HG03066 (cell line): ENCODE data around the gene IFNK.

Experiments used
- ATAC-seq: cut with Tn5 transposase; IDR thresholded peaks from one replicate; pipeline ENCODE4 v1.9.1; 2021; ENCODE audit warnings: low read depth; ENCODE audit not compliant: unreplicated experiment

Gene IFNK

GRCh38 chr9:27572061-27572460, 48.0 kb downstream of the IFNK start:
- ATAC-seq, result no peak

DNA sequence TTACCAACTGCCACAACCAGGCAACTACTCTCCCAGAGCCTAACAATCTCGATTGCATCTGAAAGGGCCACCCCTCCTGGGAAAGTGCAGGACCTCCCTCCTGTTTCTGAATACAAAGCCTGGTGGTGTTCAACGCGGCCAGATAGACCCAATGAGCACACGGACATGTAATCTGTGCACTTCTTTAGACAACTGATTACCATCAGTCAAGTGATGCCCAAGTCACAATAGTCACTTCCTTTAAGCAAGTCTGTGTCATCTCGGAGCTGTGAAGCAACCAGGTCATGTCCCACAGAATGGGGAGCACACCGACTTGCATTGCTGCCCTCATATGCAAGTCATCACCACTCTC, 48.5 kb downstream of the IFNK start:
- ATAC-seq, result peak; percentile 31

DNA sequence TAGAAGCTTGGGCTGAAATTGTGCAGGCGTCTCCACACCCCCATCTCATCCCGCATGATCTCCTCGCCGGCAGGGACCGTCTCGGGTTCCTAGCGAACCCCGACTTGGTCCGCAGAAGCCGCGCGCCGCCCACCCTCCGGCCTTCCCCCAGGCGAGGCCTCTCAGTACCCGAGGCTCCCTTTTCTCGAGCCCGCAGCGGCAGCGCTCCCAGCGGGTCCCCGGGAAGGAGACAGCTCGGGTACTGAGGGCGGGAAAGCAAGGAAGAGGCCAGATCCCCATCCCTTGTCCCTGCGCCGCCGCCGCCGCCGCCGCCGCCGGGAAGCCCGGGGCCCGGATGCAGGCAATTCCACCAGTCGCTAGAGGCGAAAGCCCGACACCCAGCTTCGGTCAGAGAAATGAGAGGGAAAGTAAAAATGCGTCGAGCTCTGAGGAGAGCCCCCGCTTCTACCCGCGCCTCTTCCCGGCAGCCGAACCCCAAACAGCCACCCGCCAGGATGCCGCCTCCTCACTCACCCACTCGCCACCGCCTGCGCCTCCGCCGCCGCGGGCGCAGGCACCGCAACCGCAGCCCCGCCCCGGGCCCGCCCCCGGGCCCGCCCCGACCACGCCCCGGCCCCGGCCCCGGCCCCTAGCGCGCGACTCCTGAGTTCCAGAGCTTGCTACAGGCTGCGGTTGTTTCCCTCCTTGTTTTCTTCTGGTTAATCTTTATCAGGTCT, 49.0 kb downstream of the IFNK start, which contains the start of gene C9orf72:
C9orf72 (minus strand) TSS at position 564 of the 716 bp plus-strand sequence. CDS start 6,361 bp downstream, outside the sequence.
- peak; percentile 46 for ATAC-seq

- peak; percentile 86 for ATAC-seq
Measured at GRCh38 chr9:27573634-27574590, 49.8 kb downstream of the IFNK start.
